Uterus (tissue), 4 donors: ENCODE measurements around the gene CNPY1. TPM values are rescaled to one million over a fixed set of nuclear protein-coding genes. Genes with fewer than 3 reads are reported as not detected.

Experiments used
- DNase-seq, 2 donors: peaks; one replicate each; pipeline ENCODE4 v3.0.0-alpha.2; 2019 to 2020
- H3K27ac ChIP-seq, 2 donors: fragments of 200-600 bp; sonication (generic); 1 replicate in 1 of 2; 2 replicates in 1 of 2; pipeline ENCODE4 v1.5.1; 2016 to 2018
- H3K27me3 ChIP-seq, 2 donors: fragments of 200-600 bp; sonication (generic); one replicate each; pipeline ENCODE4 v1.5.1; 2018 to 2019; ENCODE audit warnings: control low read depth in 1 of 2
- H3K36me3 ChIP-seq, 2 donors: fragments of 200-600 bp; sonication (generic); one replicate each; pipeline ENCODE4 v1.5.1; 2019; ENCODE audit warnings: control low read depth in 1 of 2
- H3K4me1 ChIP-seq, 2 donors: fragments of 200-600 bp; sonication (generic); one replicate each; pipeline ENCODE4 v1.5.1; 2018 to 2019; ENCODE audit warnings: control low read depth in 1 of 2
- H3K4me3 ChIP-seq, 2 donors: fragments of 200-600 bp; sonication (generic); 1 replicate in 1 of 2; 2 replicates in 1 of 2; pipeline ENCODE4 v1.5.1; 2018 to 2019; ENCODE audit warnings: mild to moderate bottlenecking in 1 of 2
- H3K9me3 ChIP-seq, 2 donors: fragments of 200-600 bp; sonication (generic); one replicate each; pipeline ENCODE4 v1.5.1; 2019; ENCODE audit warnings: control low read depth in 1 of 2
- CTCF ChIP-seq, 4 experiments: fragments of 200-600 bp in 2 of 4; fragments of 450-650 bp in 2 of 4; sonication (generic) in 2 of 4; IDR thresholded peaks; one replicate each; pipeline ENCODE4 v1.5.1; 2016 to 2019; ENCODE audit warnings: antibody characterized with exemption in 4 of 4, mild to moderate bottlenecking in 2 of 4, moderate library complexity in 1 of 4
- POLR2A ChIP-seq, 2 donors: fragments of 450-650 bp; IDR thresholded peaks; one replicate each; pipeline ENCODE4 v1.6.1; 2016; ENCODE audit warnings: antibody characterized with exemption in 2 of 2, mild to moderate bottlenecking in 1 of 2, moderate library complexity in 1 of 2
- intact Hi-C: fragments of 100-400 bp; cut with DNase I; formaldehyde crosslinking; loops from one replicate; pipeline ENCODE4 v1.15.1; 2023; ENCODE audit warnings: low total_unique reads
- total RNA-seq, 4 donors: library from RNA; depleted of rRNA in 3 of 4; stranded (reverse); fragments of >200 nt in 3 of 4; gene quantifications; one replicate each; pipeline versions ENCODE4 v1.1.0 to v1.2.4, GENCODE V29; 2014 to 2023
- donor health status: DM: yes; HTN: yes; CAD: no.

The CNPY1 gene
- total RNA-seq, 4 donors from 2014 or later = not detected

GRCh38 chr7:155544485-155544884 is 1.9 kb downstream of the CNPY1 start:
- H3K9me3 ChIP-seq = no peaks in the 10 kb centered on the region
- no peak overlapping the region for H3K4me3 ChIP-seq
- no peak for DNase-seq
- no peaks in the 10 kb centered on the region for H3K36me3 ChIP-seq
- TF ChIP-seq CTCF (IDR thresholded peaks at IDR 0.05) (no peak), POLR2A (IDR thresholded peaks at IDR 0.05) (no peak)
- H3K27ac ChIP-seq = no peak overlapping the region
- H3K27me3 ChIP-seq = no peaks in the 10 kb centered on the region
- intact Hi-C loops = no loop called here
- no peaks in the 10 kb centered on the region for H3K4me1 ChIP-seq

- Histone ChIP-seq H3K27me3 (no peaks in the 10 kb centered on the region), H3K9me3 (no peaks in the 10 kb centered on the region), H3K27ac (no peak overlapping the region), H3K4me3 (no peak overlapping the region), H3K36me3 (no peaks in the 10 kb centered on the region), H3K4me1 (no peaks in the 10 kb centered on the region)
- DNase-seq = no peak
- intact Hi-C loops = no loop called here
- TF ChIP-seq POLR2A (IDR thresholded peaks at IDR 0.05) (no peak), CTCF (IDR thresholded peaks at IDR 0.05) (no peak)
Observed at GRCh38 chr7:155543926-155544325, 2.4 kb downstream of the CNPY1 start.

GRCh38 chr7:155543011-155543876 is 3.1 kb downstream of the CNPY1 start:
- Histone ChIP-seq H3K4me1 (no peaks in the 10 kb centered on the region), H3K4me3 (no peak overlapping the region), H3K9me3 (no peaks in the 10 kb centered on the region), H3K27ac (no peak overlapping the region), H3K36me3 (no peaks in the 10 kb centered on the region), H3K27me3 (no peaks in the 10 kb centered on the region)
- intact Hi-C loops = no loop called here
- TF ChIP-seq POLR2A (IDR thresholded peaks at IDR 0.05) (no peak), CTCF (IDR thresholded peaks at IDR 0.05) (no peak)
- no peak for DNase-seq

- H3K4me1 ChIP-seq = no peaks in the 10 kb centered on the region
- no peaks in the 10 kb centered on the region for H3K27me3 ChIP-seq
- no peak for DNase-seq
- intact Hi-C loops = no loop called here
- no peak overlapping the region for H3K27ac ChIP-seq
- H3K9me3 ChIP-seq = no peaks in the 10 kb centered on the region
- H3K36me3 ChIP-seq = no peaks in the 10 kb centered on the region
- H3K4me3 ChIP-seq = no peak overlapping the region
- TF ChIP-seq POLR2A (IDR thresholded peaks at IDR 0.05) = no peak
- no peak for TF ChIP-seq CTCF (IDR thresholded peaks at IDR 0.05)
Observed at GRCh38 chr7:155541986-155542675, 4.2 kb downstream of the CNPY1 start.

- intact Hi-C loops = no loop called here
- no peak overlapping the region for H3K4me3 ChIP-seq
- no peak for DNase-seq
- H3K27me3 ChIP-seq = no peaks in the 10 kb centered on the region
- H3K4me1 ChIP-seq = no peaks in the 10 kb centered on the region
- TF ChIP-seq CTCF (IDR thresholded peaks at IDR 0.05) = no peak
- TF ChIP-seq POLR2A (IDR thresholded peaks at IDR 0.05) = no peak
- H3K9me3 ChIP-seq = no peaks in the 10 kb centered on the region
- H3K27ac ChIP-seq = no peak overlapping the region
- H3K36me3 ChIP-seq = no peaks in the 10 kb centered on the region
Observed at GRCh38 chr7:155540553-155540952, 5.8 kb downstream of the CNPY1 start.
